Measurements from ENCODE around the gene ABCA4.

DNA sequence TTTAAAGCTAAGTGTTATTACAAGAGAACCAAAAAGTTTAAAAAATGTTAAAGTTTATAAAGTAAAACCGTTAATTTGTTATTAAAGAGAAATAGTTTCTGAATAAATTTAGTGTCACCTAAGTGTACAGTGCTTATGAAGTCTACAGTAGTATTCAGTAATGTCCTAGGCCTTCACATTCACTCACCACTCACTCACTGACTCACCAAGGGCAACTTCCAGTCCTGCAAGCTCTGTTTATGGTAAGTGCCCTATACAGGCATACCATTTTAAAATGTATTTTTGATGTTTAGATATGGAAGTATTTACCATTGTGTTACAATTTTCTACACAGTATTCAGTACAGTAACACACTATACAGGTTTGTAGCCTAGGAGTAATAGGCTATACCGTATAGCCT is 151.6 kb downstream of the ABCA4 start:
- TF ChIP-seq, protein P1, sequence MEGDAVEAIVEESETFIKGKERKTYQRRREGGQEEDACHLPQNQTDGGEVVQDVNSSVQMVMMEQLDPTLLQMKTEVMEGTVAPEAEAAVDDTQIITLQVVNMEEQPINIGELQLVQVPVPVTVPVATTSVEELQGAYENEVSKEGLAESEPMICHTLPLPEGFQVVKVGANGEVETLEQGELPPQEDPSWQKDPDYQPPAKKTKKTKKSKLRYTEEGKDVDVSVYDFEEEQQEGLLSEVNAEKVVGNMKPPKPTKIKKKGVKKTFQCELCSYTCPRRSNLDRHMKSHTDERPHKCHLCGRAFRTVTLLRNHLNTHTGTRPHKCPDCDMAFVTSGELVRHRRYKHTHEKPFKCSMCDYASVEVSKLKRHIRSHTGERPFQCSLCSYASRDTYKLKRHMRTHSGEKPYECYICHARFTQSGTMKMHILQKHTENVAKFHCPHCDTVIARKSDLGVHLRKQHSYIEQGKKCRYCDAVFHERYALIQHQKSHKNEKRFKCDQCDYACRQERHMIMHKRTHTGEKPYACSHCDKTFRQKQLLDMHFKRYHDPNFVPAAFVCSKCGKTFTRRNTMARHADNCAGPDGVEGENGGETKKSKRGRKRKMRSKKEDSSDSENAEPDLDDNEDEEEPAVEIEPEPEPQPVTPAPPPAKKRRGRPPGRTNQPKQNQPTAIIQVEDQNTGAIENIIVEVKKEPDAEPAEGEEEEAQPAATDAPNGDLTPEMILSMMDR (IDR thresholded peaks at IDR 0.05 in 4 of 5, conservative IDR thresholded peaks at IDR 0.05 in 1 of 5): no peak
- no peak for TF ChIP-seq POLR2A (IDR thresholded peaks at IDR 0.05)
